NCI-H2196 treated with DMSO at 0.1 percent for 48 hours (cell line): ENCODE measurements around the gene GSX2.

Source experiments
- DNase-seq: peaks from one replicate; lab custom pipeline; 2025; ENCODE audit not compliant: unreplicated experiment; lab: John Stamatoyannopoulos, UW

The GSX2 gene

DNA sequence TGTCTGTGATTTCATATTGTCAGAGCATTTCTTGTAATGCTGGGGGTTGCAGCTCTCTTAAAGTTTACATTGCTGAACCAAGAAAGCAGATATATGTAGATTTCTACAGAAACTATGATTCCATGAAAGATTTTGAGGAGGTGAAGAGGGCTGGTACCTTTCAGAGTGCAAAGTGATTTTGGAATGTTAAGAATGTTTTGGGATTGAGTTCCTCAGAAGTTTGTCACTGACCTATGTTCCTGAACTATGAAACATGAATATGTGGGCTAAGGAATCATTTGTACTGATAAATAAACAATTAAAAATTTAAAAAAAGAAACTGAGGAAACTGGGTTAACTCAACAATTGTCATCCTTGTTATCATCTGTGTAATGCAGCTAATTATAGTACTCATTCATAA, 23.3 kb upstream of the GSX2 start:
- no peak for DNase-seq

- DNase-seq, result no peak
These were observed 22.2 kb upstream of the GSX2 start for GRCh38 chr4:54077812-54078211.

GRCh38 chr4:54082168-54082567, 17.8 kb upstream of the GSX2 start:
- DNase-seq, result no peak

GRCh38 chr4:54085284-54085683, 14.7 kb upstream of the GSX2 start:
- DNase-seq, result no peak

- no peak for DNase-seq
These were observed 10.1 kb upstream of the GSX2 start for GRCh38 chr4:54089875-54090274.

- no peak for DNase-seq
These were observed 9.6 kb upstream of the GSX2 start for GRCh38 chr4:54090404-54090803.

DNA sequence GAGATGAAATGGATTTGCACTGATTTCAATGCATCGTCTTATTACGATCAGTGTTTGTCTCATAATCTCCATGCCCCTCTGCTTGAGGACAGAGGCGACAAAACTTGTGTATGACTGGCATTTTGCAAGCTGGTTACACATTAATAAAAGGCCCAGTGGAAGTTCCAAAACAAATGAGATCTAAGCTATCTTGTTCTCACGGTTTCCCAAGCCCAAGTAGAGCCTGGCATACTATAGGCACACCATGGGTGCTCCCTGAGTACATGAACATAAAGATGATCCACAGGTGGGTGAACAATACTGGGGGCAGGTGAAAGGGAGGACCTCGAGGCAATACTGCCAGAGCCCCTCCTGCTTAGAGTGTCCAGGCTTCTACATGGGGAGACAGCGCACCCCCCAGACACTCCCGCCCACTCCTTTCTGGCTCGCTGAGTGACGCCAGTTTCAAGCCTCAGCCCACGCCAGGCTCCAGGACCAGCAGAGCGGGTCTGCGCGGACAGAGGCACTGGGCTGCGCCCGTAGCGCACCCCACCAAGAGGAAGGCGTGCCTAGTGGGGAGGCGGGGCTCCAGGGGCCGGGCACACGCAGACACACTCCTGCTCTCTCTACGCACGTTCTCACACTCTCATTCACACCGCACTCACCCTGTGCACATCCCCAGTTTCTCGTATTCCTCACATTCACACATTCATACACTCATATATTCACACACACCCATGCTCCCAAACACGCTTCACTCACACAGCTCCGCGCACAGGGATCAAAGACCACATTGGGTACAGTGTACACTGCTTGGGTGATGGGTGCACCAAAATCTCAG, 8.9 kb upstream of the GSX2 start:
- no peak for DNase-seq

DNA sequence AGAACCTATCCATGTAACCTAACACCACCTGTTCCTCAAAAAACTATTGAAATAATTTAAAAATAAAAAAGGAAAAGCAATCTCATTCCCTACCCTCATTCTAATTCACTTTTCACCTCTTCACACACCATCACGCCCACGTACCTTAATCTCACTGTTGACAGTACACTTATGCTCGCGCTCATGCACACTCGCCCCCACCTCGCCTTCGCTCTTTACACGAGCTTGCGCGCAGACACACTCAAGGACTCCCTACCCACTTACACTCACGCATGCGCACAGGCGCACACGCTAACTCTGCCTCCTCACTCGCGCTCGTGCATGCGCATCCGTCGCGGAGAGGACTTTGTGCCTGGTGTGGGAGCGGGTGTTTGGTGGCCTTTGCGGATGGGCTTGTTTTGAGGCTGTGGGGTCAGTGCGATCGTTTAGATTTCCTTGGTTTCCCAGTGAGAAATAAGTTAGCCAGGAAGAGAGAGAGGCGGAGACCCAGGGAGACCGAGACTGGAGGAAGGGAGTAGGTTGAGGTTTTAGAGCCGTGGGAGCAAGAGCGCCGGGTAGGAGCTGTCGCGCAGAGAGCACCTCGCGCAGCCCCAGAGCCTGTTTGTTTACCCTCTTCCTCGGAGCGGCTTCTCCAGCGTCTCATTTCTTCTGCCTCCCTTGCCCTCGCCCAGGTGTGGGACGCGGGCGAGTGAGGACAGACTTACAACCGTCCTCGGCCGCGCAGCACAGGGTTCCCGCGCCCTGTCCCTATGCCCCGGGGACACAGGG, 8.1 kb upstream of the GSX2 start:
- DNase-seq, result peak; percentile 35

DNA sequence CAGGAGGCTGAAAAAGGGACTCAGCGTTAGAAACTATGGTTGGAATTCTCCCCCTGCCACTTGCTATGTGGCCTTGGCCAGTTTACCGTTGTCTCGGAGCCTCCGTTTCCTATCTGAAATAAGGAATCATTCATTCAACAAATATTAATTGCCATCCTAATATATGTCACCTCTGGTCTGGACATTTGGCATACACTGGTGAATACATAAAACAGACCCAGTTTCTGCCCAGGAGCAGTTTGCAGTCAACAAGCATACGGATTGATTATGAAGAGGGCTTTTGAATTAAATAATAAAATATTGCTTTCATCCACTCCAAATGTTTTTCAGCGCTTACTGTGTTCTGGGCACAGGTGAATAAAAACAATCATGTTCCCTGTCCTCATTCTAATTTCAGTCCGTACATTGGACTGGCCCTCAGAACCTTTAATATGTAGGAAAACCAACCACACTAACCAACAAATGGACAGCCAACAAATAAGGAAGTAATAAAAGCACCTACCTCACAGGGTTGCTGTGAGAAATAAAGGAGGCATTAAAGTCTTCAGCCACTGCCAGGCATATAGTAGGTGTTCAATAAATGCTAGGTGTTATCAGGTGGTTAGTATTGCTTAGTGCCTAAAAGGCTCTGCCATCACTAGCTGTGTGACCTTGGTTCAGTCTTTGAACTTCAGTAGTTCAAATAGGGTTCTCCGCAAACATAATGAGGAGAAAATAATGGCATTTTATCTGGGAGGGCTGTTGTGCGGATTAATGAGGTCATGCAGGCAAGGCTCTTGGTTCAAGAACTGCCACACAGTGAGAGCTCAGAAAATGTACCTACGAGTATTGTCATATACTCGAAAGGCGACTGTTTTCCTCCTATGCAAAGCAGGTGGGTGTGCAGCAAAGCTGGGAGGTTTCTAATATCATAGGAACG, 7.3 kb upstream of the GSX2 start:
- no peak for DNase-seq

DNA sequence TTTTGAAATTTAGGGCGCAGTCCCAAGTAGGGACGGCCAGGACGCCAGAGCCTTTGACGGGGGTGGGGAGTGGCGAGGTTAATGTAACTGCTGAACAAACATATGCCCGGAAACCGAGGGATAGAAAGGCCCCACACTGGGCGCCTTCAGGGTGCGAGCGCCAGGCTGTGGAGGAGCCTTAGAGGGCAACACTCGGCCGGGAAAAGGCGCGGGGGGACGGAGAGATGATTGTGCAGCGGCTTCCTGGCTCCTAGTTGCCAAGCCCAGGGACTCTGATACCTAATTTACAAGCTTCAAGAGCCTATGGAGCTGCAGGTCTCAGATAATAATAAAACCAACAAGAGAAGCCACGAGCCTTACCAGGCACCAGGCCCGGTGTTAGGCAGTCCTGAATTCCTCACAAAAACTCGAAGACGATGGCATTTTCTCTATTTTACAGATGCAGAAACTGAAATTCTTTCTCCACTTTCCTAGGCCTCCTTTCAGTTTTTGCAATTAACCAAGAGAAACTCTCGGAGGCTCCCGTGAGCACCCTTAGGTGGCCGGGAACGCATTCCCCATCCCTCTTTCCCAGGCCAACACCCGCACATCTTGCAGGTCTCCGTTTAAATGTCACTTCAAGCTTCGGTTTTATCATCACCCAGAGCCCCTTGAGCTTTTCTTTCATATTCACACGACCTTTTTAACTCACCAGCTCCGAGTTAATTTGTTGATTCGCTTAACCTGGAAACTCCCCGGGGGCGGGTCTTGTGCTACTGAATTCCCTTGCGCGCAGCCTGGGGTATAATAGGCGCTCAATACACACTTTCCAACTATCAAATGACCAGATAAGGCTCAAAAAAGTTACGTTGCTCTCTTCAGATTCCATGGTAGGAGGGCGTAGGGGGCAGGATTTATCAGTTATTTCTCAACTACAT, 6.4 kb upstream of the GSX2 start:
- DNase-seq, result no peak

- DNase-seq, result no peak
These were observed 5.5 kb upstream of the GSX2 start for GRCh38 chr4:54094451-54094850.

DNA sequence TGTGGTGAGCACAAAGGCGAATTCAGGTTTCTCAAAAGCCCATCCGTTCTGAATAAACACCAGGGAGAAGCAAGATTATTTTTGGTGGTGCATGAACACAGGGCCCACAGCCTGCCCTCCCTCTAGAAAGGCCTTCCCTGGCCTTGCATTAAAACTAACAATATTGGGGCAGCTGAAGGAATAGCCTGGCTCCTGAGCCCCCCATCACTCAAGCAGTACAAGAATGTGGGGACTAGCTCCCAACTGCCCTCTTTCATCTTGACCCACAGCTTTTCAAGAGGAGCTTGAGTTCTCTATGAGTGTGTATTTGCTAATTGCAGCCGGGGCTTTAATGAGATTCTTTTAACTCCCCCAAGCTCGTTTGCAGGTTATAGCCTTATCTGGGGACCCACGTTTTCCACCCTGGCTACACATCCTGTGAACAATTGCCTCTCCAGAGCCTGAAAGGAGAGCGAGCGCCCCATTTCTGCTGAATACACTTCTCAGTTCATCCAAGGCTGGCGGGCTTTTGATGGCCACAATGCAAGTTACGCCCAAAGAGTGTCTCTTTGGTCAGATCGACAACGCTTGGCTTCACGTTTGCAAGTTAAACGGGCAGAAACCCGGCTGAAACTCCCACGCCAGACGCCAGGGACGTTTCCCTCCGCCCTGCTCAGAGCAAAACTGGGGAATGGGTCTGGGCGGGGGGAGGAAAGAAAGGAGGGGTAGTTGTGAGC, 4.7 kb upstream of the GSX2 start:
- DNase-seq, result no peak

- no peak for DNase-seq
These were observed 3.5 kb upstream of the GSX2 start for GRCh38 chr4:54096295-54096962.

- no peak for DNase-seq
These were observed 2.8 kb upstream of the GSX2 start for GRCh38 chr4:54097152-54097551.

DNA sequence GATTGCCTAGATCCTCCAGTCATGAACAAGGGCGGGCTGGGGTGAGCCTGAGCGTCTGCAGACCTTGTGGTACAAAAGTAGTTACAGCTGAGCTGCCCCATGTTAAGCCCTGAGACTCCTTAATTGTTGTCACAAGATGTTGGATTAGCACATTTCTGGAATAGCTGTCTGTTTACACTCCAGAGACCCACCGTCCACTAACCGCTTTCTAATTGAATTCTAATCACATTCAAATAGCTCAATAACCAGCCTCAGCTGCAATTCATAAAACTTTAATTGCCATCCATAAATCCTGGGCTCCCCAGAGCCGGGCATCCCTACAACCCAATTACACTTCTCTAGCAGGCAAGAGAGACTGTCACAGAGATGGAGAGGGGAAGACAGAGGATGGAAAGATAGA, 1.6 kb upstream of the GSX2 start:
- no peak for DNase-seq

GRCh38 chr4:54099287-54099747, 646 bp upstream of the GSX2 start:
- no peak for DNase-seq

DNA sequence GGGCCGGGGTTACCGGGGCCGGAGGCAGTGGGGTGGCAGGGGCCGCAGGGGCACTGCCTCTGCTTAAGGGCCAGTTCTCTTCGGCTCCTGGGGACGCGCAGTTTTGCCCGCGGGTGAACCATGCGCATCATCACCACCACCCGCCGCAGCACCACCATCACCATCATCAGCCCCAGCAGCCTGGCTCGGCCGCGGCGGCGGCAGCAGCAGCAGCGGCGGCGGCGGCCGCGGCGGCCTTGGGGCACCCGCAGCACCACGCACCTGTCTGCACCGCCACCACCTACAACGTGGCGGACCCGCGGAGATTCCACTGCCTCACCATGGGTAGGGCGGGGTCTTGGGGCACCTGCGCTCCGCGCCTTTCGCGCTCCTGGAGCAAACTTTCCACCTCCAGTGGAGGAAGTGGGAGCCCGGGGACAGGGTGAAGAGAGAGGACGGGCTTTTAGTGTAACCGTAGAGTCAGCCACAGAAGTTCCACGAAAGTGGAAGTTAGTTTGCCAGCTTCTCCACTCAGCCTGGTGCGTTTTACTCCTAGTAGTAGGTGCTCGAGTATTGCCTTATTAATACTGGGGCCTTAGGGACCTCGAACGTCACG, 729 bp downstream of the GSX2 start:
- no peak for DNase-seq

GRCh38 chr4:54101190-54102041, 1.5 kb downstream of the GSX2 start:
- DNase-seq, result no peak
